Measurements from ENCODE around the gene MMP25. TPM values are rescaled to one million over a fixed set of nuclear protein-coding genes. Genes with fewer than 3 reads are reported as not detected.

The MMP25 gene
- total and polyA plus RNA-seq, 9 of the 15 experiments (the other 6 are each of a cell fraction or from before 2014, with no cell fraction given) = 0.03 to 0.04 TPM; not detected in 7

DNA sequence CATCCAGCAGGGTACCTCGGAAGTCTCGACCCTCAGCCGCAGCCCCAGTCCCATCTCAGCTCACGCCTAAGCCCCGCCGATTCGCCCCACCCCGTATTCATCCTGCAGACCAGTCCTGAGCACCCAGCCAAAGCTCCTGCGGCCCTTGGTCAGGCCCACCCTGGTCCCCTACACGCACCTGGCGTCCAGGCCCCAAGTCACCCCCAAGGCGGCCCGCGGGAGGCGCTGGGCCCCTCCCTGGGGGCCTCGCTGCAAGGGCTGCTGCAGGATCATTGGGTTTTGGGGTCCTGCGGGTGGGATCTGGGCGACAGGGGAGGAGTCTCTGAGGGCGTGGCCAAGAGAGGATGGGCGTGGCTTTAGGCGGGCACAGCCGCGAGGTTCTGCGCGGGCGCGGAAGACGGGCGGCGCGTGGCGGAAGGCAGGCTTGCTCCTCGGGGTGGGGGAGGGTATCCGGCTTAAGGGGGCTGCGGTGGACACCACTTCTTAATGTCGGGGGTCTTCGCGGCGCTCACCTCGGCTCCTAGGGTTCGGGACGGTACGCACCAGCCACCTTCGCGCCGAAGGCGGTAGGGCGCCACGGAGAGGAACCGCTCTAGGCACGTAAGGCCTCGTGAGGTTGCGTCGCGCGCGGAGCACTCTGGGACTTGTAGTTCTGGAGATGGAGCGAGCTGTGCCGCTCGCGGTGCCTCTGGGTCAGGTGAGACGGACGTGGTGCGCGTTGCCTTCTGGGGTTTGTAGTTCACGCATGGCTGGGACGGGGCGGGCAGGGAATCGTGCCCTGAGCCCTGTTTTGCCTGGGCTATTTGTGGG, 22.5 kb upstream of the MMP25 start, which contains the start of the genes HCFC1R1 and THOC6 (continued):
- TF ChIP-seq JUNB (CRISPR knock-in tag; conservative IDR thresholded peaks at IDR 0.05) (no peak), RFX7 (CRISPR knock-in tag; IDR thresholded peaks at IDR 0.05) (0 out of 2 replicates have a peak, but pooled peaks have one; percentile 8), SMARCA4 (IDR thresholded peaks at IDR 0.05) (no peak), ZNF586 (CRISPR knock-in tag; conservative IDR thresholded peaks at IDR 0.05) (no peak), FOXK2 (conservative IDR thresholded peaks at IDR 0.05 in 1 of 2, IDR thresholded peaks at IDR 0.05 in 1 of 2; ENCODE audit: low read depth in 2 of 2) (0 out of 4 replicates have a peak, but pooled peaks of 1 of the 2 experiments have one; percentile 9), EP300 (IDR thresholded peaks at IDR 0.05; ENCODE audit: low read length) (no peak), KLF1 (tag; IDR thresholded peaks at IDR 0.05) (no peak; the same call in 1 of the 2 replicates), FOXJ3 (CRISPR knock-in tag; IDR thresholded peaks at IDR 0.05) (no peak), GTF2F1 (IDR thresholded peaks at IDR 0.05; ENCODE audit: low read depth, low read length) (peak; percentile 51; the same call in 1 of the 2 replicates)
- TF ChIP-seq, protein P1, sequence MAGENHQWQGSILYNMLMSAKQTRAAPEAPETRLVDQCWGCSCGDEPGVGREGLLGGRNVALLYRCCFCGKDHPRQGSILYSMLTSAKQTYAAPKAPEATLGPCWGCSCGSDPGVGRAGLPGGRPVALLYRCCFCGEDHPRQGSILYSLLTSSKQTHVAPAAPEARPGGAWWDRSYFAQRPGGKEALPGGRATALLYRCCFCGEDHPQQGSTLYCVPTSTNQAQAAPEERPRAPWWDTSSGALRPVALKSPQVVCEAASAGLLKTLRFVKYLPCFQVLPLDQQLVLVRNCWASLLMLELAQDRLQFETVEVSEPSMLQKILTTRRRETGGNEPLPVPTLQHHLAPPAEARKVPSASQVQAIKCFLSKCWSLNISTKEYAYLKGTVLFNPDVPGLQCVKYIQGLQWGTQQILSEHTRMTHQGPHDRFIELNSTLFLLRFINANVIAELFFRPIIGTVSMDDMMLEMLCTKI (IDR thresholded peaks at IDR 0.05; ENCODE audit: partially characterized antibody) = no peak
- TF ChIP-seq, protein P2, sequence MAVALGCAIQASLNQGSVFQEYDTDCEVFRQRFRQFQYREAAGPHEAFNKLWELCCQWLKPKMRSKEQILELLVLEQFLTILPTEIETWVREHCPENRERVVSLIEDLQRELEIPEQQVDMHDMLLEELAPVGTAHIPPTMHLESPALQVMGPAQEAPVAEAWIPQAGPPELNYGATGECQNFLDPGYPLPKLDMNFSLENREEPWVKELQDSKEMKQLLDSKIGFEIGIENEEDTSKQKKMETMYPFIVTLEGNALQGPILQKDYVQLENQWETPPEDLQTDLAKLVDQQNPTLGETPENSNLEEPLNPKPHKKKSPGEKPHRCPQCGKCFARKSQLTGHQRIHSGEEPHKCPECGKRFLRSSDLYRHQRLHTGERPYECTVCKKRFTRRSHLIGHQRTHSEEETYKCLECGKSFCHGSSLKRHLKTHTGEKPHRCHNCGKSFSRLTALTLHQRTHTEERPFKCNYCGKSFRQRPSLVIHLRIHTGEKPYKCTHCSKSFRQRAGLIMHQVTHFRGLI (CRISPR knock-in tag; IDR thresholded peaks at IDR 0.05) = no peak
- TF ChIP-seq, protein P3, sequence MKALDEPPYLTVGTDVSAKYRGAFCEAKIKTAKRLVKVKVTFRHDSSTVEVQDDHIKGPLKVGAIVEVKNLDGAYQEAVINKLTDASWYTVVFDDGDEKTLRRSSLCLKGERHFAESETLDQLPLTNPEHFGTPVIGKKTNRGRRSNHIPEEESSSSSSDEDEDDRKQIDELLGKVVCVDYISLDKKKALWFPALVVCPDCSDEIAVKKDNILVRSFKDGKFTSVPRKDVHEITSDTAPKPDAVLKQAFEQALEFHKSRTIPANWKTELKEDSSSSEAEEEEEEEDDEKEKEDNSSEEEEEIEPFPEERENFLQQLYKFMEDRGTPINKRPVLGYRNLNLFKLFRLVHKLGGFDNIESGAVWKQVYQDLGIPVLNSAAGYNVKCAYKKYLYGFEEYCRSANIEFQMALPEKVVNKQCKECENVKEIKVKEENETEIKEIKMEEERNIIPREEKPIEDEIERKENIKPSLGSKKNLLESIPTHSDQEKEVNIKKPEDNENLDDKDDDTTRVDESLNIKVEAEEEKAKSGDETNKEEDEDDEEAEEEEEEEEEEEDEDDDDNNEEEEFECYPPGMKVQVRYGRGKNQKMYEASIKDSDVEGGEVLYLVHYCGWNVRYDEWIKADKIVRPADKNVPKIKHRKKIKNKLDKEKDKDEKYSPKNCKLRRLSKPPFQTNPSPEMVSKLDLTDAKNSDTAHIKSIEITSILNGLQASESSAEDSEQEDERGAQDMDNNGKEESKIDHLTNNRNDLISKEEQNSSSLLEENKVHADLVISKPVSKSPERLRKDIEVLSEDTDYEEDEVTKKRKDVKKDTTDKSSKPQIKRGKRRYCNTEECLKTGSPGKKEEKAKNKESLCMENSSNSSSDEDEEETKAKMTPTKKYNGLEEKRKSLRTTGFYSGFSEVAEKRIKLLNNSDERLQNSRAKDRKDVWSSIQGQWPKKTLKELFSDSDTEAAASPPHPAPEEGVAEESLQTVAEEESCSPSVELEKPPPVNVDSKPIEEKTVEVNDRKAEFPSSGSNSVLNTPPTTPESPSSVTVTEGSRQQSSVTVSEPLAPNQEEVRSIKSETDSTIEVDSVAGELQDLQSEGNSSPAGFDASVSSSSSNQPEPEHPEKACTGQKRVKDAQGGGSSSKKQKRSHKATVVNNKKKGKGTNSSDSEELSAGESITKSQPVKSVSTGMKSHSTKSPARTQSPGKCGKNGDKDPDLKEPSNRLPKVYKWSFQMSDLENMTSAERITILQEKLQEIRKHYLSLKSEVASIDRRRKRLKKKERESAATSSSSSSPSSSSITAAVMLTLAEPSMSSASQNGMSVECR (CRISPR knock-in tag; IDR thresholded peaks at IDR 0.05) = peak; percentile 90

Measured in K562 (cell line).